Left hindlimb (tissue), 1 donor: ENCODE measurements around the gene CRYBB1.

Experiments
- DNase-seq: peaks from one replicate; pipeline ENCODE4 v3.0.0-alpha.2; 2018

CRYBB1 gene

DNA sequence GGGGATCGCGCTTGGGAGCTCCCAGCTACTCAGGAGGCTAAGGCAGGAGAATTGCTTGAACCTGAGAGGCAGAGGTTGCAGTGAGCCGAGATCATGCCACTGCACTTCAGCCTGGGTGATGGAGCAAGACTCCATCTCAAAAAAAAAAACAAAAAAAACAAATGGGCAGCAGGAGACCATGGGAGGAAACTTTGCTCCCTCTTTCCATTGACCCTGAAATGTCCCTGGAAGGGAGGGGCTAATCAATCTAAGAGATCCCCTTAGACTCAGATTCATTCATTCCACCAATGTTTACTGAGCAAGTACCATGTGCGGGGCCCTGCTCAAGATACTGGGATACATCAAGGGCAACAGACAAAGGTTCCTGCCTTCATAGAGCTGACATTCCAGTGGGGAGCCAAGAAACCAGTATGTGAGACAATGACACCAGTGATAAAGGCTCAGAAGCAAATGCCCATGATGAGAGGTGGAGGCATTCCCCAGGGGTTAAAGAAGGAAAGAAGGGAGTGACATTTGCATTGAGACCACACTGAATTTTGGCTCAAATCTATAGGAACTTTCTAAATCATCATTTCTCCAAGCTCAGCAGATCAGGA, 67.8 kb downstream of the CRYBB1 start:
- no peak for DNase-seq
